Measurements from ENCODE around the gene RIMKLB.

DNA sequence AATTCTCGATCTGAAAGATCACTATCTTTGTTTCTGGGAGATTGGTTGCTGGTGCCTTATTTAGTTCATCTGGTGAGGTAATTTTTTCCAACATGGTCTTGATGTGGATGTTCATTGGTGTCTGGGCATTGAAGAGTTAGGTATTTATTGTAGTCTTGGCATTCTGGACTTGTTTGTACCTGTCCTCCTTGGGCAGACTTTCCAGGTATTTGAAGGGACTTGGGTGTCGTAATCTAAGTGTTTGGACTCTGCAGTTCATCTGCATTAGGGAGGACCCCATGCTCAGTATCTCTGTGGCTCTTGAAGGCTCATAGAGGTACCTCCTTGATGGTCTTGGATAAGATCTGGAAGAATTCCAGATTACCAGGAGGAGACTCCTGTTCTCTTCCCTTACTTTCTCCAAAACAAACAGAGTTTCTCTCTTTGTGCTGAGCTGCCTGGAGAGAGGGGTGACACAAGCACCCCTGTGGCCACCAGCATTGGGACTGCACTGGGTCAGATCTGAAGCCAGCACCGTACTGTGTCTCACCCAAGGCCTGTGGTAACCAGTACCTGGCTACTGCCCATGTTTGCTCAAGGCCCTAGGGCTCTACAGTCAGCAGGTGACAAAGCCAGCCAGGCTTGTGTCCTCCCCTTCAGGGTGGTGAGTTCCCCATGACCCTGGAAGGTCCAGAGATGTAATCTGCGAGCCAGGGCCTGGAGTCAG lies 129.9 kb downstream of the RIMKLB start:
- TF ChIP-seq POLR2A (IDR thresholded peaks at IDR 0.05; ENCODE audit: low read depth, low read length) (no peak), SUPT20H (IDR thresholded peaks at IDR 0.05; ENCODE audit: borderline replicate concordance, control insufficient read depth, low read depth, low read length) (no peak)
